Astrocyte of the spinal cord (primary cell): ENCODE measurements around the gene SAT1.

ENCODE experiments used
- DNase-seq: peaks from one replicate; pipeline ENCODE4 v3.0.0; 2011; ENCODE audit warnings: low read depth, low spot score
- H3K4me3 ChIP-seq: 2 replicates; pipeline ENCODE4 v1.5.1; 2011; ENCODE audit warnings: low read depth, mild to moderate bottlenecking, low read length, moderate library complexity
- CTCF ChIP-seq: IDR thresholded peaks from 2 replicates; pipeline ENCODE4 v1.5.1; 2012; ENCODE audit warnings: low read depth, mild to moderate bottlenecking, low read length, inconsistent platforms
- in situ Hi-C: cut with HindIII; loops from 2 replicates; pipeline ENCODE4 v1.10.0; 2017; ENCODE audit warnings: low sequenced_read_pairs

The SAT1 gene

DNA sequence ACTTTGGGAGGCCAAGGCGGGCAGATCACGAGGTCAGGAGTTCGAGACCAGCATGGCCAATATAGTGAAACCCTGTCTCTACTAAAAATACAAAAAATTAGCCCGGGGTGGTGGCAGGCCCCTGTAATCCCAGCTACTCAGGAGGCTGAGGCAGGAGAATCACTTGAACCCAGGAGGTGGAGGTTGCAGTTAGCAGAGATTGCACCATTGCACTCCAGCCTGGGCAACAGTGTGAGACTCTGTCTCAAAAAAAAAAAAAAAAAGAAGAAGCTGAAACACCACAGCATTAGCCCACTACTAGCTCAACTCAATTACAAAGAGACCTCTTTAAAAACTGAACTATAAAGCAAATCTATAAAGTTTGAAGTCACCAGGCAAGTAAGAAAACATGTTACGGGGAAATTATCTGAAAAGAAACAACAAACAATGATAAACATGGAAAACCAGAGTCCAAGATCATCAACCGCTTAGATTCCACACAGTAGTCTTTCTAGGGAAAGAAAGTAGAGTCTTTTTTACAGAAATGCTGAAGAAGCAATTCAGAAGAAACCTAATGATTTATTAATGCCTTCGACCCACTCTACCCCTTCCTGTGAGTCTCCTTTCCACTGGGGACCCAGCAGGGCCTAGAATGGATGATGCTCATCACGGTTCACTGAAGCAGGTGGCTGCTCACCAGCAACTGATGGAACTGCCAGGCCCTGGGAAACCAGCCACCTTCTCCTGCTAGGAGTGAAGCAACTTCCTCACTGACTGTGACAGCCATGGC, 6.6 kb downstream of the SAT1 start:
- no peak for TF ChIP-seq CTCF
- in situ Hi-C loops, result no loop called here
- DNase-seq, result no peak
- H3K4me3 ChIP-seq, result no peak overlapping the region

DNA sequence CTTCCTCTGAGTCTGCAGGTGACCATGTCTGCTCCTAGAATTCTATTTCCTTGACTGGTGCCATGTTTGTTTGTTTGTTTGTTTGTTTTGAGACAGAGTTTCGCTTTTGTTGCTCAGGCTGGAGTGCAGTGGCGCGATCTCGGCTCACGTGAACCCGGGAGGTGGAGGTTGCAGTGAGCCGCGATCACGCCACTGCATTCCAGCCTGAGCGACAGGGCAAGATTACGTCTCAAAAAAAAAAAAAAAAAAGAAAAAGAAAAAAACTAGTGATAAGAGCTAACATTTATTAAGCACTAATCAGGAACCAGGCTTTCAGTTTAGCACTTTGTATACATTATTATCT, 7.2 kb downstream of the SAT1 start:
- no peak for DNase-seq
- in situ Hi-C loops, result no loop called here
- no peak overlapping the region for H3K4me3 ChIP-seq
- TF ChIP-seq CTCF, result no peak

DNA sequence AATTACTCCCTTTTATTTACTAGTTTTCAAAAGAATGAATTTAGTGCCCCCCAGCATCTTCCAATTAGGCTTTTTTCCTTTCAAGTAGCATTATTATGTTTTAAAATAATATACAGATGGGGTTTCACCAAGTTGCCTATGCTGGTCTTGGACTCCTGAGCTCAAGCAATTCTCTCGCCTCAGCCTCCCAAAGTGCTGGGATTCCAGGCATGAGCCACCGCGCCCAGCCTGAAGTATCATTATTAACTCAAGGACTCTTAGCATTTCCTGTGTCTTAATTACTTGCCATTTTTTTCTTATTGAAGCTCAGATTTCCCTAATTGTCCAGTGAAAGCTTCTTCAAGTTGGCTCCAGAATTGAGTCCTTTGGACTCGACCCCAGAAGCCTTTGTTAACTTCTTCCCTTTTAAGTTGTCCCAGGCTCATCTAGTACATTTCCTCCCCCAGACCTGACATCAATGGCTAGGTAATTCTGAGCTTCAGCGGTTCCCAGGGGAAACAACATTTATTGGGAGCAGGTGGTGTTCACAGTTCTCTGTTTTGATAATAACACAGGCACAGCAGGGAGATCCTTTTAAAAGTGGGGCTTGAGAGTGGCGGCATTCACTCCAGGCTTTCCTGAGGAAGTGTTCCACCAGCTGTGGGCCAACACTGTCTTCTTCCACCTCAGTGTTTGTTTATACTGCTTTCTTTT, 10.0 kb downstream of the SAT1 start:
- no peak for TF ChIP-seq CTCF
- peak; percentile 15 for DNase-seq
- H3K4me3 ChIP-seq, result no peak overlapping the region
- in situ Hi-C loops, result no loop called here

GRCh38 chrX:23795221-23795620, 12.2 kb downstream of the SAT1 start:
- DNase-seq, result no peak
- no peak for TF ChIP-seq CTCF
- in situ Hi-C loops, result no loop called here
- H3K4me3 ChIP-seq, result no peak overlapping the region

- H3K4me3 ChIP-seq, result no peak overlapping the region
- TF ChIP-seq CTCF, result no peak
- in situ Hi-C loops, result no loop called here
- no peak for DNase-seq
Observed at GRCh38 chrX:23797371-23798128, 14.6 kb downstream of the SAT1 start.

DNA sequence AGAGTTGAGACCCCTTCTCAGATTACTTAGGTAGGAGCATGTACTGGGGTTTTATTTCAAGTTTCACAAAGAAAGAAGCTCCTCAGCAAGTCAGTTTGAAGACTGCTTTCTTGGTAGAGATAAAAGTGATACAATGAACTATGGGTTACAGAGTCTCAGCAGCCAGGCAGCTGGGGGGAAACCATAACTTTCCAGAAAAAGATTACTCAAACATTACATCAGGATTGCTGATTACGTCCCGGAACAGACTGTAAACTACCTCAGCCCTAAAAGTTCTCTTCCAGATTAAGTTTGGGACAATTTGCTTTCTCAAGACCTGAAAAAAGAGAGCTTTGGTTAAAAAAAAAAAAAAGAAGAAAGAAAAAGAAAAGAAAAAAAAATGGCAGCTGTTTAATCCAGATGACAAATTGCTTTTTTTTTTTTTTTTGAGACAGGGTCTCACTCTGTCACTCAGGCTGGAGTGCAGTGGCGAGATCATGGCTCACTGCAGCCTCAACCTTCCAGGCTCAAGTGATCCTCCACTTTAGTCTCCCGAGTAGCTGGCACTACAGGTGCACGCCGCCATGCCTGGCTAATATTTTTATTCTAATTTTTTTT, 16.6 kb downstream of the SAT1 start:
- peak; percentile 43 for DNase-seq
- in situ Hi-C loops, result no loop called here
- no peak for TF ChIP-seq CTCF
- H3K4me3 ChIP-seq, result no peak overlapping the region
